ENCODE results near the gene LYPD6.
A peak's percentile ranks its signal among the peaks of the same experiment; 100 is the strongest.
"Not testable (repeated sequence)": the region's sequence is repeated elsewhere in the genome, so short reads cannot be mapped to it uniquely, and the experiment has no call there.

LYPD6 gene, protein sequence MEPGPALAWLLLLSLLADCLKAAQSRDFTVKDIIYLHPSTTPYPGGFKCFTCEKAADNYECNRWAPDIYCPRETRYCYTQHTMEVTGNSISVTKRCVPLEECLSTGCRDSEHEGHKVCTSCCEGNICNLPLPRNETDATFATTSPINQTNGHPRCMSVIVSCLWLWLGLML

DNA sequence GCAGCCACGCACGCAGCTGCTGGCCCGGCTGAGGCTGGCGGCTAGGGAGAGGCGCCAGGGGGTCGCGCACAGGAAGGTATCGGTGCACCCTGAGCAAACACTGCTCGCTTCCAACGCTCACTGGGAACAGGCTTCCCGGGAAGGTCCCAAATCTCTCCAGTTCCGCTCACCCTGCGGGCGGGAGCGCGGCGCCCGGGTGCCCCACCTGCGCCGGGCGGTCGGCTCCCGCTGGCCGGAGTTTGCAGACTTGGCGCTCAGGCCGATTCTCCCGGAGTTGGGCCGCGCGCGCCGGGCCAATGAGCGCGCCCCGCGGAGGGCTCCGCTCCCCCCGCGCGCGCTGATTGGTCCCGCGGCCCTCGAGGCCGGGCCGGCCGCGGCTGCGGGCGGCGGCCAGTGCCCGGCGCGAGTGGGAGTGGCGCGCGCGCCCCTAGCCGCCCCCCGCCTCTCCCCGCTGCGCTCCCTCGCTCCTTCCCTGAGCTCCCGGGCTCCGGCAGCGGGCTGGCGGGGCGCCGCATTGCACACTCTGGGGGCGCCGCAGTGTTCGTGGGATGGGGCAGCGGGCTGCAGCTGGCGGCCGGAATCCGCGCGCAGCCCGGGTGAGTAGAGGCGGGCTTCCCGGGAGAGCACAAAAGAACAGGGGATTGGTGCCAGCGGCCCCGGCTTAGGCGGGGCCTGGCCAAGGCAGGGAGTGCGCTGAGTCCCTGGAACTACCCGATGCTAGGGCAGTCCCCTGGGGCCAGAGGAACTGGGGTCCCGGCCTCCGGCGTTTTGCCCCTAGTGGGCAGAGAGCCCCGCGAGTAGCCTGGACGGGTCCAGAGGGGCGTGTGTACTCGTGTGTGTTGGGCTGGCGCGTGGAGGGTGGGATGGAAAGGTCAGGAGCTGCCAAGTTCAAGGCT lies at the start of gene LYPD6:
Gene LYPD6 (plus strand): TSS at position 461 of the 896 bp plus-strand sequence. CDS start 107,122 bp downstream, outside the sequence.
- peak; percentile 98 for DNase-seq (ENCODE audit: low spot score)

DNA sequence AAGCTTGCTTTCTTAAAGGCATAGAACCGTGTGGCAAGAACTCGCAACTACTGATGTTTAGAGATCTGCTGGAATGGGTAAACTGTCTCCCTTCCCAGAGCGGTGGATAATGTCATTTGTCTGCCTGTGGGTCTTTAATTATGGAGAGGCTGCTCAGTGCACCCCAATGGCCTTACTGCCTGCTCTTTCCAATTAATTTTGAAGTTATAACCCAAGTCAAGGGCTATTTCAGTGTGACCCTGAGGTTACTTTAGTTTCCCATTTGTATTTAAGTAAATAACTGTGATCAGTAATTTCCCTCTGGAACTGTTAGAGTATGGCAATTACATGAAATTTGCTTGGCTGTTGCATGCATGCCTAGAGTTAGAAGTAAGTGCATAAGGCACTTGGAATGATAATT lies 48.9 kb upstream of the LYPD6 start:
- no peak for DNase-seq (ENCODE audit: low spot score)

DNA sequence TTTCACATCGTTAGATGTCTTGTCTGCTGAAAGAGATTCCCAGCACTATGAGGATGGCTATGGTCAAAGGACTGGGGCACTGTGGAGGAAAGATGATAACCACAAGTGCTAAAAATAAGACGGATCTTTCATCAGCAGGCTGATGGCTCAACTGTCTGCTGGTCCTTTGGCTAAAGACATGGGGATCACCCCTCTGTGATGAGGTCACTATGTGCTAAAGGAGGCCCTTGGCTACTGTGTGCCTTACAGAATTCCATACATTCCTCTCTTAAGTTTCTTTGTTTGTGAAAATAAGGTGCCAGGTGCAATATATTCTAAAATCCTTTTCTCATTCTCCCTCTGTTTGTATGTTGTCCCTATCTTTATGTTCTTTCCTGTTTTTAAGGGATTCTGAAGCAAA lies 39.7 kb upstream of the LYPD6 start:
- no peak for DNase-seq (ENCODE audit: low spot score)

- DNase-seq (ENCODE audit: low spot score), result no peak
Measured at GRCh38 chr2:149291881-149292280, 38.5 kb upstream of the LYPD6 start.

- no peak for DNase-seq (ENCODE audit: low spot score)
Measured at GRCh38 chr2:149296031-149296430, 34.4 kb upstream of the LYPD6 start.

DNA sequence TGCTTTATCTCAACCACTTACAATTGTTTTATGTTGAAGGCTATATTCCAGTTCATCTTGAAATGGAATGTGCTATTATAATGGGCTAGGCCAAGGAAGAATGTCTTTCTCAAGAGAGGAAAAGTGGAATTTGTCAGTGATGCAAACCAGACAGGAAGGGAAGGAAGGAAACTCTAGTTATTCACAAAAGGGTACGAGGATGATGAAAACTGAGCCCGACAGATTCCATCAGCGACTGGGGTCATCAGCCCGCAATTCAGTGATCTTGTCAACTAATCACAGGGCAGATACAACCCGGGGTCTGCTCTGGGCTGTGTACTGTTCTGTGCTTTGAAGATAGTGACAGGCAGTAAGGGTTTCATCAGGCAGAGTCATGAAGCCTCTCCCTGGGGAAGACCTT lies 23.4 kb upstream of the LYPD6 start:
- DNase-seq (ENCODE audit: low spot score), result no peak

DNA sequence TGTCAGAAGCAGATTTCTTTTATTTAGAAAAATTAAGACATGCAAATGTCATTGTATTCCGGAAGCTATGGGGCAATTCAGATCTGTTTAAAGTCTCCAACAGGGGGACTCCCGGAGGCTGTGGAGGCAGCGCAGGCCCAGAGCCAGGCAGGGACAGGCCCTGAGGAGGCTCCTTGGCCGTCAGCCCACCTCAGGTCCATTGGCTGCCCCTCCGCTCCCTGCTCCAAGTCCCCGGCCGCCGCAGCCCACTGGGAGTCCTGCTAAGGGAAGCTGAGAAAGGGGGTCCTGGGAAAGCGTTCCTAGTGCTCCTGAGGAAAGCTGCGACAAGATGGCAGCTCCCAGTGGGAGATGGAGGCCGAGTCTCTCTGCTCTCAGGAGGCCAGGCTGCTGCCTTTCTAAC lies 20.0 kb upstream of the LYPD6 start:
- DNase-seq (ENCODE audit: low spot score), result no peak

GRCh38 chr2:149312039-149312438 lies 18.3 kb upstream of the LYPD6 start:
- DNase-seq (ENCODE audit: low spot score), result no peak

- DNase-seq (ENCODE audit: low spot score), result peak; percentile 72
Measured at GRCh38 chr2:149313512-149313972, 16.8 kb upstream of the LYPD6 start.

GRCh38 chr2:149314687-149315086 lies 15.7 kb upstream of the LYPD6 start:
- DNase-seq (ENCODE audit: low spot score), result no peak

GRCh38 chr2:149315461-149315860 lies 14.9 kb upstream of the LYPD6 start:
- DNase-seq (ENCODE audit: low spot score), result no peak

DNA sequence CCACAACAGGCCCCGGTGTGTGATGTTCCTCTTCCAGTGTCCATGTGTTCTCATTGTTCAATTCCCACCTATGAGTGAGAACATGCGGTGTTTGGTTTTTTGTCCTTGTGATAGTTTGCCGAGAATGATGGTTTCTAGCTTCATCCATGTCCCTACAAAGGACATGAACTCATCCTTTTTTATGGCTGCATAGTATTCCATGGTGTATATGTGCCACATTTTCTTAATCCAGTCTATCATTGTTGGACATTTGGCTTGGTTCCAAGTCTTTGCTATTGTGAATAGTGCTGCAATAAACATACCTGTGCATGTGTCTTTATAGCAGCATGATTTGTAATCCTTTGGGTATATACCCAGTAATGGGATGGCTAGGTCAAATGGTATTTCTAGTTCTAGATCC lies 11.8 kb upstream of the LYPD6 start:
- DNase-seq (ENCODE audit: low spot score), result not testable (repeated sequence)

DNA sequence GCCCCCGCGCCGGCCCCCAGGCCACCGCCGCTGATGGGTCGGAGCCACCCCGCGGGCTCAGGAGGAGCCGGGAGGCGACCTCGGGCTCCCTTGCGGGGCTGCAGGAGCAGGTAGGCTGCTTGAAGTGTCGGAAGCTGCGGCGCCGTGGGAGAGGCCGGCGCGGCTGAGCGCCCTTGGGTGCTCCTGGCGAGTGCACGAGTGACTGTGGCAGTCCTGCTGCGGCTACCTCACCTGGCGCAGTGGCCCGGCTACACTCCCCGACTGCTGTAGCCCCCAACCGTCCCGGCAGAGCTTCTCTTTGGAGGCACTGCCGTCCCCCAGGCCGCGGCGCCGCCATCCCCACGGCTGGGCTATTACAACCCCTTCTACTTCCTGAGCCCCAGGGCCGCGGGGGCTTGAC lies 10.0 kb upstream of the LYPD6 start:
- no peak for DNase-seq (ENCODE audit: low spot score)

DNA sequence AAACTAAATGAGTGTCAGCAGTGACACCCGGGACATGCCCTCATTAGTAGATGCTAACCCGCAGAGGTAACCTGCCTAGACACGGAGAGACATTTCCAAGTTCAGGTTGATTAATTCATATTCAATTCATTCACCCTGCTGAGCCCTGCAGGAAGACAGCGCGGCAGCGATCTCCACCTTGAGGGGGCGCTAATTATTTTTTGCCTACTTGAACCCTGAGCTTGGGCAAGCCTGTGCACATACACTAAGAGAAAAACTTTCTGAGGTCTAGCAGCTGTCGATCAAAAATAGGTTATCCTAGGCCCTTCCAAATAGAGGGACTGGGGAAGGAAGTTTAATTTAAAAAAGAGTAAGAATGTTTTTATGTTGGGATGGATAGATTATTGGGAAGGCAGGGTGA lies 1.3 kb upstream of the LYPD6 start:
- peak; percentile 4 for DNase-seq (ENCODE audit: low spot score)

DNA sequence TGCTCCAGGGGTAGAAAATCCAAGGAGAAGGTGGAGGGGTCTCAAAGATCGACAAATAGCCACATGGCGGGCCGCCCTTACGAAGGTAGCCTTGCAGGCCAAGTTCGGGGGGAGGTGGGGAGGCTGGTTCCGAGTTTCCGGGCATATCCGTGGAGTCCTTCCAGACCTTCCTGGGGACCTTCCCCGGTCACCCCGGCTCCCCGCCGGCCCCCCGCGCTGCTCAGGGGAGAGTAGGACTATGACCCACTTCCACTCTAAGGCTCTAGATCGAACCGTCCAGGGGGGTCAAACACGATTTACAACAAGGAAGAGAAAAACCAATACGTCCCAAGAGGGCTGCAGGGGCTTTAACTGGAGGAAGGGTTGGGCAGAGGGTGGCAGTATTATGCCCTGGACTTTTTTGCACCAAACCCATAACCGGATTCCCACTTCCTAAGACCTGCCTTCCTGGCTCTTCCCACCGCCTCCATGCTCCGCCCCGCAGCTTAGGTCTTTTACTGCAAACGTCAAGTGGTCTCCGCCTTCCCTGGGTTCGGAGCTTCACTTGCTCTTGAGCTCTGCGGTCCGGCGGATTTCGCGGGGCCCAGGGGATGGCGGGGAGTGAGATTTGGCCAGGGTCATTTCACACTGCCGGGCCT lies 779 bp upstream of the LYPD6 start:
- peak; percentile 56 for DNase-seq (ENCODE audit: low spot score)

GRCh38 chr2:149331023-149331400 lies 625 bp downstream of the LYPD6 start:
- no peak for DNase-seq (ENCODE audit: low spot score)

GRCh38 chr2:149332364-149332763 lies 2.0 kb downstream of the LYPD6 start:
- no peak for DNase-seq (ENCODE audit: low spot score)

- no peak for DNase-seq (ENCODE audit: low spot score)
Measured at GRCh38 chr2:149333636-149334035, 3.2 kb downstream of the LYPD6 start.

DNA sequence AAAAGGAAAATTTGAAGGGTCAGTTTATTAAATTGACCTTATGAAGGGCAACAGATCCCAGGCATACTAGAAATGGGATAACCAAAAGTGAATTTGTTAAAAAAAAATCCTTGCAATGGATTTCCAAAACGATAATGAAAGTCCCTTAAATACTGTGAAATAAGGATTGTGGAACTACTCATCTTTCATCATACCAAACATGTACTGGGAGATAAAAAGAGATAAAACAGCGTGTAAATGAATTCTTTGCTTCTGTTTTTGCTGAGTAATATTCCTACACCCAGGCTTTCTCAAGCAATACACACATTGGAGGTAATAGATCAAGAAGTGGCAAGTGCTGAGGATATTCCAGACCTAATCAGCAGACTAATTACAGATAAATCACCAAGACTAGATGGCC lies 3.8 kb downstream of the LYPD6 start:
- DNase-seq (ENCODE audit: low spot score), result no peak

- DNase-seq (ENCODE audit: low spot score), result no peak
Measured at GRCh38 chr2:149339324-149339723, 8.9 kb downstream of the LYPD6 start.

DNA sequence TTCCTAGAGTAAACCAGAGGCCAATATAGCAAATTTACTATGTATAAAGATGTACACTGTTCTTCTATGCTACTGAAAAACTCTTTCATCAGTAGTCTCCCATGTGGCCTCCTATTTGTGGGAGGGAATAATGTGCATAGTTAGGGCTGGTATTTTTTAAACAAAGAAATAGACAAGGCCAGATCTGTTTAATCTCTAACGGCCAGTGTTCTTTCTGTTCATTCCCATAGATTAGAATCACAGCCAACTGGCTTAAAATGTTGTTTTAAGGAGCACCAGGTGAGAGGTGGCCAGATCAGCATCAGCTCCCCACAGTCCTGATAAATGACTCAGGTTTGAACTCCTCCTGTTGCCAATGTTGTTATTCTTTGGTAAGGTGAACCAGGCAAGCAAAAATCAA lies 12.1 kb downstream of the LYPD6 start:
- DNase-seq (ENCODE audit: low spot score), result no peak

- no peak for DNase-seq (ENCODE audit: low spot score)
Measured at GRCh38 chr2:149344105-149344504, 13.7 kb downstream of the LYPD6 start.

DNA sequence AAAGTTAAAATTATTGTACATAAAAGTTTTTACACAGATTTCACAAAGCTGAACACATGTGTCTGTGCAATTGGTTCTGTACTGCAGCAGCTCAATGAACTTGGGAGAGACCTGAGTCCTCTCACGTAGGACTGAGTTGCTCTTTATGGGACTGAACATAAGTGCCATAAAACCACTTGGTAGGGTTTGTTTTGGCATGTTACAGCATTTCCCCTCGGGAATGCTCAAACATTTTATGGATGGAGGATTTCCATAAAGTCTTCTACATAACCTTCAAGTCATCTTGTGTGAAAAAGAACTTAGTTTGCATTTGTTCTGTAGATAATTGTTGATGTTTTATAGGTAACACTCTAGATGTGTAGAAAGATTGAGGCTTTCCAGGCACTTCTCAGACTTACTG lies 15.9 kb downstream of the LYPD6 start:
- DNase-seq (ENCODE audit: low spot score), result no peak

All from GM03348 (cell line).